Endometrial microvascular endothelial cells (primary cell): ENCODE results near the gene AFAP1. TPM values are rescaled to one million over a fixed set of nuclear protein-coding genes. Genes with fewer than 3 reads are reported as not detected.

Source experiments
- in situ Hi-C: cut with HindIII; loops from 2 replicates; pipeline ENCODE4 v1.10.0; 2017; ENCODE audit warnings: low sequenced_read_pairs, low pct_unique_long_range_greater_than_20kb; ENCODE audit errors: inconsistent ontology term
- total RNA-seq: library from RNA; depleted of rRNA; stranded (reverse); fragments of >200 nt; gene quantifications from one replicate; pipeline ENCODE4 v1.2.3, GENCODE V29; 2015; ENCODE audit errors: inconsistent ontology term

Gene AFAP1
- total RNA-seq, 1 donor from 2014 or later = 95.8 TPM

GRCh38 chr4:7714176-7714575, 225.5 kb downstream of the AFAP1 start:
- in situ Hi-C loops = no loop called here

GRCh38 chr4:7713757-7714156, 225.9 kb downstream of the AFAP1 start:
- in situ Hi-C loops = no loop called here

- in situ Hi-C loops = no loop called here
Measured at GRCh38 chr4:7712021-7712671, 227.5 kb downstream of the AFAP1 start.

- in situ Hi-C loops = no loop called here
Measured at GRCh38 chr4:7711307-7711963, 228.2 kb downstream of the AFAP1 start.

- in situ Hi-C loops = no loop called here
Measured at GRCh38 chr4:7710576-7711306, 228.9 kb downstream of the AFAP1 start.

- in situ Hi-C loops = no loop called here
Measured at GRCh38 chr4:7710126-7710525, 229.5 kb downstream of the AFAP1 start.

GRCh38 chr4:7709431-7709830, 230.2 kb downstream of the AFAP1 start:
- in situ Hi-C loops = no loop called here

- in situ Hi-C loops = no loop called here
Measured at GRCh38 chr4:7708981-7709380, 230.7 kb downstream of the AFAP1 start.

Other genes starting within 250 kb of the AFAP1 start
- 0.46 TPM for gene ABLIM2, start 219.0 kb upstream of the AFAP1 start, total RNA-seq